Effector CD4-positive, alpha-beta T cell (primary cell): ENCODE measurements around the gene MAGEB2. TPM values are rescaled to one million over a fixed set of nuclear protein-coding genes. Genes with fewer than 3 reads are reported as not detected.
"Not testable (repeated sequence)": the region's sequence is repeated elsewhere in the genome, so short reads cannot be mapped to it uniquely, and the experiment has no call there.

Source experiments
- DNase-seq: peaks from one replicate; pipeline ENCODE4 v3.0.0-alpha.2; 2020
- total RNA-seq: gene quantifications from one replicate; lab custom pipeline; 2026; lab: John Stamatoyannopoulos, UW

MAGEB2 gene, protein sequence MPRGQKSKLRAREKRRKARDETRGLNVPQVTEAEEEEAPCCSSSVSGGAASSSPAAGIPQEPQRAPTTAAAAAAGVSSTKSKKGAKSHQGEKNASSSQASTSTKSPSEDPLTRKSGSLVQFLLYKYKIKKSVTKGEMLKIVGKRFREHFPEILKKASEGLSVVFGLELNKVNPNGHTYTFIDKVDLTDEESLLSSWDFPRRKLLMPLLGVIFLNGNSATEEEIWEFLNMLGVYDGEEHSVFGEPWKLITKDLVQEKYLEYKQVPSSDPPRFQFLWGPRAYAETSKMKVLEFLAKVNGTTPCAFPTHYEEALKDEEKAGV
- not detected for total RNA-seq

DNA sequence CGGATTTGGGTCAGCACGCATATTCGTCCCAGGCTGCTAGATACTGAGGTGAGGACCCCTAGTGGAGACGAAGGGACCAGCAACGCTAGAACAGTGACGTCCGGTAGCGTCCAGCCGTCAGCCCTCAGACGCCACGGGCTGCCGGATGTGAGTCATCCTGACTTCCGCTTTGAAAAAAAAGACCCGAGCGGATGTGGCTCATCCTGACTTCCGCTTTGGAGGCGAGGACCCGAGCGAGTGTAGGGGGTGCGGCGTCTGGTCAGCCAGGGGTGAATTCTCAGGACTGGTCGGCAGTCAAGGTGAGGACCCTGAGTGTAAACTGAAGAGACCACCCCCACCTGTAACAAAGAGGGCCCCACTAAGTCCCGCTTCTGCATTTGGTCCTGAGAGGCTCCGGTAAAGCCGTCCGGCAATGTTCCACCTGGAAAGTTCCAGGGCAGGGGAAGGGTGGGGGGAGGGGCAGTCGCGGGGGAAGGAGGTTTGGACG, at the start of gene MAGEB2:
Gene MAGEB2, plus strand, starts transcription at position 207 of the 487 bp plus-strand sequence. CDS start 3,018 bp downstream, outside the sequence.
- DNase-seq, result no peak

DNA sequence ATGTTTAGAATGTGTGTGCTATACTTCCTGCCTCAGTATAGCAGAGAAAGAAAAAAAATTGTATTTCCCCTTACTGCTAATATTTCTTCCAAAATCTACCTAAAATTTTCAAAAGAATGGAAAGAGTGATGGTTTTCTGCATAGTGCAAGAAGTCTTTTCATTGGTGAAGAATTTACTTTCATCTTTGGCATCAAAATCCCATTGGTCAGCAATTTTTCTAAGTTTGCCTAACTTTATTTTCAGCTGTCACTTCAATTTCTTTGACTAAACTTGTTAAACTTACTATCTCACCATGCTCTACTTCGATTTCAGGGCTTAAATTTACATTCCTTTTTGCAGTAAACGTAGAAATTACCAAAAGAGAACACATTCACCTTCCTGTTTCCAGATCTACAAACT, 44.5 kb upstream of the MAGEB2 start:
- DNase-seq, result no peak

DNA sequence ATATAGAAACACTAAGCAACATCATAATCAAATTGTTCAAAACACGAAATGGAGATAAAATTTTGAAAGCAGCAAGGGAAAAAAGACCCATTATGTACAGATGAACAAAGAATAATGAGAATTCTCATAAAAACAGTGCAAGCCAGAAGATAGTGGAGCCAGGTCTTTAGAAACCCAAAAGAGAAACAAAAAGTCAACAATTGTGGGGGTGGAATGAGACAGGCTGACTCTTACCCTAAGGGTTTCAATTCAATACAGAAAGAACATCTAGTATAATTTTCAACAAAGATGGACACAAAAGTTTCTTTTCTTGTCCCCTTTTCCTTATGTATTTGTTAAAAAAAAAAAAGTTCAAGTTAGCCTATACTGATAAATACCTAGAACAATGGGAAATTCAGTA, 34.0 kb upstream of the MAGEB2 start:
- DNase-seq, result no peak

DNA sequence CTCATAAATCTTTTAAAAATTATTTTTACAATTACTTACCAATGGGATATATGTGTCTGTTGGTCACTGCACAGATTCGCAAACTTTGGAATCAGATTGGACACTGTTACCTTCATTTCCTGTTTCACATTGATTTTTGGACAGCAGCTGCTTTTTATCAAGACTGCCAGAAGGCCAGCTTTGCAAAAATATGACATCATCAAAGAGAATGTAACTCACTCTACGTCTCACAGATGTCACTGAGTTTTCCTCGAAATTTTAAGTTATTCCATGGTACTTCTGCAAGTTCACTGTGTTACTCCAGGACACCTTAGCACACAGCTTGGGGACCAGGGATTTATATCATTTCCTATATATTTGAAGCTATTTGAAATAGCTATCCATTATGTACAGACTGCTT, 31.8 kb upstream of the MAGEB2 start:
- no peak for DNase-seq

DNA sequence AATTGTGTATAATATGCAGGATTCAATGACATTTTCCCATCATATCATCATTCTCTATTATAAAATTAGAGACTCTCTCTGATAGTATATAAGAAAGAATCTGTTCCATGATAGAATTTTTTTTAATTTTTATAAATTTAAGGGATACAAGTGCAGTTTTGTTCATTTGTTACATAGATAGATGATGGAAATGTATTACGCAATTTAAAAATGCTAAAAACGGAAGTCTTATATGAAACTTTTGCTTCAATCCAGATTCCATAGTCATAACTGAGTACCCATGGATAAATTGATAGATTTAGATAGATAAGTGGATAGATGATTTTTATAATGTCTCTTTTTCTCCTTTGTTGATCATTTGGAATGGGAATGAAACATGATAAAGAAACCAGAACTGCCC, 24.9 kb upstream of the MAGEB2 start:
- no peak for DNase-seq

DNA sequence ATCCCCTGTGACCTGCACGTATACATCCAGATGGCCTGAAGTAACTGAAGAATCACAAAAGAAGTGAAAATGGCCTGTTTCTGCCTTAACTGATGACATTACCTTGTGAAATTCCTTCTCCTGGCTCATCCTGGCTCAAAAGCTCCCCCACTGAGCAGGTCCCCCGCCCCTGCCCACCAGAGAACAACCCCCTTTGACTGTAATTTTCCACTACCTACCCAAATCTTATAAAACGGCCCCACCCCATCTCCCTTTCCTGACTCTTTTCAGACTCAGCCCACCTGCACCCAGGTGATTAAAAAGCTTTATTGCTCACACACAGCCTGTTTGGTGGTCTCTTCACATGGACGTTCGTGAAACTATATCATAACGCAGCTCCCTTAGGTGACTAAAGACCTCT, 21.5 kb upstream of the MAGEB2 start:
- not testable (repeated sequence) for DNase-seq

DNA sequence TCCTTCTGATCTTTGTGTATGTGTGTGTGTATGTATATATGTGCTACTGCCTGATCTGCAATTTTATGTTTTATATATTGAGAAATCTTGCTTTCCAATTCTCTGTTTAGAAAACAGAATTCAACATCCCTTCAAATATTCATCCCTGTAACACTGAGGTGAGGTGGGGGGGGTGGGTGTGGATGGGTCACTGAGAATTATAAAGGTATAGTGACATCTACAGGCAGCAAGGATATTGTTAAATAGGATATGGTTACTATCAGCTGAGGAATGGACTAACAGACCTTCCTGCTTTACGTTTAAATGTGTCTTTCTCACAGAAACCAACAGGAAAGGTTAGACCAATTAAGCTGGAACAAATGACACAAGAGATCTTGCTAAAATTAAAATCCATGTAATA, 19.0 kb upstream of the MAGEB2 start:
- DNase-seq, result no peak

DNA sequence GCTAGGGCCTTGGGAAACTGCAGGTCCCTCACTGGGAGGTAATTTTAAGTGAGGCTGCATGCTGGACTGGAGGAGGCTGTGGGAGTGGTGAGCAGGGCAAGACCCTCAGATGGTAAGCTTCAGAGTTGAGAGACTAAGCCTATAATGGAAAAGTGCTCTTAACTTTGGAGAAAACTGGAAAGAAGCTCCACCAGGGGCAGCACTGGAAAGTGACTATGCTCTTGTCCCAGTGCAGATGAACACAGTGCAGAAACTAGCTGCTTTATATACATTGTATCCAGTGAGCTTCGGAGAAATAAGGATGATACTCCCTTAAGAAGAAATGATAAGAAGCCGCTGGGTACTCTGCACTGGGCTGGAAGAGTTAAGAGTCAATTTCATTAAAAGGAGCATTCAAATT, 3.2 kb upstream of the MAGEB2 start:
- no peak for DNase-seq

DNA sequence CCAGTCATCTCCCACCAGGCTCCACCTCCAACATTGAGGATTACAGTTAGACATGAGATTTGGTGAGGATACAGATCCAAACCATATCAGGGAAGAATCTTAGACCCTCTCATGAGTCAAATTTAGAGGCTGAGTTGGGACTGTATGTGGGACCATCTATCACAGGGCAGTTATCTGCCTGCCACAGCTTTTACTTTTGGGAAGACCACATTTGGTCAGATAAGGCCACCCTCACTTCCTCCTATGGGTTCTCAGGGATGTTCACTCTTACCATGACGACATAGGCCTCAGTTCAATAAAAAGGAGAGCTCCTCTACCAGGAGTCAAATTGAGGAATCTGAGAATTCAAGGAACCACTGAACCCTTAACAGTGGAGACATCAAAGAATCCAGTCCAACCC, 2.1 kb downstream of the MAGEB2 start:
- no peak for DNase-seq

DNA sequence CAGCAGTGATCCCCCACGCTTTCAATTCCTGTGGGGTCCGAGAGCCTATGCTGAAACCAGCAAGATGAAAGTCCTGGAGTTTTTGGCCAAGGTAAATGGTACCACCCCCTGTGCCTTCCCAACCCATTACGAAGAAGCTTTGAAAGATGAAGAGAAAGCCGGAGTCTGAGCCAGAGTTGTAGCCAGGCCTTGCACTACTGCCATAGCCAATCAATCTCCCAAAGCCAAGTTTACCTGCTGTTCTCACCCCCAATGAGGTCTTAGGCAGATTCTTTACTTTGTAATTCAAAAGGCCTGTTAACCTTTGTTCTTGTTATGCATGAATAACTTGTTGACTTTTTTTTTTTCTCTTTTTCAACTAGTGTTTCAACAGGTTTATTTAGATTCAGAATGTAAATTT, 4.0 kb downstream of the MAGEB2 start:
- no peak for DNase-seq

DNA sequence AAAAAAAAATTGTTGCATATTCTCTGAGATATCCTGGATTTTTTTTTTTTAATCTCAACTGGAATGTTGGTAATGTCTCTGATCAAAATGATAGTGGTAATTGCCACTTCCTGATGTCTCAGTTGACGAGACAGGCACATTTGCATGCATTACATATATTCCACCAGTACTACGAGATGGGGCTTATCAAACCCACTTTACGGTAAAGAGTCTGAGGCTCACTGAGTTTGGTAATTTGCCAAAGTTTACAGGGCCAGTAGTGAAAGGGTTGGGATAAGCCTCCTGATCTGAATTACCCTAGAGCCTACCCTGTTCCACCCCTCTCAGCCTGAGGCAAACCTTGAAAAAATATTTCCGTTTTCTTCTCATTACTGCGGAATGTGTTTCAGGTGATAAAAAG, 5.3 kb downstream of the MAGEB2 start:
- DNase-seq, result no peak

DNA sequence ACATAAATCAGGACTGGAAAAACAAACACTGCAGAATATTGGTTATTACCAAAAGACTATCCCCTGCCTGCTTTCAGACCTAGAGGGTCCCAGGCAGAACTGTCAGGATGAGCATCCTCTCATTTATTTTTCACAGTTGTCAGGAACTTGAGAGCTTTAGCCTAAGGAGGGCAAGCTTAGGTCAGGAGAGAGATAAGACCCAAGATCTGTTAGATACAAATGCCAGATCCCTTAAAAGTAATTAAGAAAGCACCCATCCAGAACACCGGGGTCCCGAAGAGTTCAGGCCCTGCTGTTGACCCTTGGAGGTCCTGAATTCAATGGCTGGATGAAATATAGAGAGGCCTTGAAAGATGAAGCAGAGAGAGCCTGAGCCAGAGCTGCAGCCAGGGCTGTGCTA, 9.2 kb downstream of the MAGEB2 start:
- DNase-seq, result no peak

DNA sequence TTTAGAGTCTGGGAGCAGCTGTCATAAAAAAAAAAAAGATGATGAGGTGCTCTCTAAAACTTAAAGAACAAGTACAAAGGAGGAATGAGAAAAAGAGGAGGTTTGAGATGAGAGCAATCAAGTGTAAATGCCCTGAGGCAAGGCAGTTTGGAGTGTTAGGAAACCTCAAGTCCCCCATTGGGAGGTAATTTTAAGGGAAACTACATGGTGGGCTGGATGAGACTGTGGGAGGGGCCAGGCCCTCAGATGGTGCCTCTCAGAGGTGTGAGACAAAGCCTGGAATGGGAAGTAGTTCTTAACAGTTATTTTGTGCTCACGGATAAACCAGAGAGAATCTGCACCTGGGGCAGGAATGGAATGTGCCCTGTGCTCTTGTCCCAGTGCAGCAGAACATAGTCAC, 13.2 kb downstream of the MAGEB2 start:
- DNase-seq, result no peak

DNA sequence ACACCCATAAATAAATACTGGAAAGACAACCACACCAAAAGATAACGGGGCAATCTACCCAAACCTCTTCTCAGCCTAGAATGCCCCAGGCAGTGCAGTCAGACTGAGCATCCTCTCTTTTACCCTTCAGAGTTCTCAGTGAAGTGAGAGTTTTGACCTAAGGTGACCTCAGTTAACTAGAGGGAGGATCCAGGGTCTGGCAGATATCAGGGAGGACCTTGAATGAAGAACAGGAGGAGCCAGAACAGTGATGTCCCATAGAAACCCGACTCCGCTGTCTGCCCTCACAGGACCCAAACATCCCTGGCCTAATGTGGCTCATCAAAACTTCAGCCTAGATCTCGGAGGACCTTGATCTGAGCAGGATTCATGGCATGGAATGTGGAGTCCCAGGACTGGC, 15.0 kb downstream of the MAGEB2 start, which contains the start of gene MAGEB3:
Gene MAGEB3, plus strand, starts transcription at position 263 of the 400 bp plus-strand sequence. CDS start 5,268 bp downstream, outside the sequence.
- no peak for DNase-seq

DNA sequence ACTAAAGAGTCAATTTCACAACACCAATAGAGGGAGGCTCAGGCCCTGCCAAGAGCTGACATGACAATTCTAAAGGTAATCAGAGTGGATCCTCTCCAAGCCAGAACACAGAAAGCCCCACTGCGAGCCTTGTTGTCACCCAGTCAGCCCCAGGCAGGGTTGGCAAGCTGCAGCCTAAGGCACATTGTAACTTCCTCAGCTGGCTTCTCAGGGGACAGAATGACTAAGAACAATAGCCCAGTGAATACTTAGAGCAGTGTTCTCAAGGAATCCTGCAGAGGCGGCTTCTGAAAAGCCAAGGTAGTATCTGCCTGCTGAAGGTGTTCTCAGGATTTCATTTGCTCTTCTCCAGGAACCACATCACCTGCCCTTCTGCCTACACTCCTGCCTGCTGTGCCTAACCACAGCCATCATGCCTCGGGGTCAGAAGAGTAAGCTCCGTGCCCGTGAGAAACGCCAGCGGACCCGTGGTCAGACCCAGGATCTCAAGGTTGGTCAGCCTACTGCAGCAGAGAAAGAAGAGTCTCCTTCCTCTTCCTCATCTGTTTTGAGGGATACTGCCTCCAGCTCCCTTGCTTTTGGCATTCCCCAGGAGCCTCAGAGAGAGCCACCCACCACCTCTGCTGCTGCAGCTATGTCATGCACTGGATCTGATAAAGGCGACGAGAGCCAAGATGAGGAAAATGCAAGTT, 26.5 kb downstream of the MAGEB2 start, which contains the start of gene MAGEB4:
Gene MAGEB4, plus strand, starts transcription at position 277 of the 692 bp plus-strand sequence. Its CDS starts 136 bp downstream, at position 413.
- no peak for DNase-seq

DNA sequence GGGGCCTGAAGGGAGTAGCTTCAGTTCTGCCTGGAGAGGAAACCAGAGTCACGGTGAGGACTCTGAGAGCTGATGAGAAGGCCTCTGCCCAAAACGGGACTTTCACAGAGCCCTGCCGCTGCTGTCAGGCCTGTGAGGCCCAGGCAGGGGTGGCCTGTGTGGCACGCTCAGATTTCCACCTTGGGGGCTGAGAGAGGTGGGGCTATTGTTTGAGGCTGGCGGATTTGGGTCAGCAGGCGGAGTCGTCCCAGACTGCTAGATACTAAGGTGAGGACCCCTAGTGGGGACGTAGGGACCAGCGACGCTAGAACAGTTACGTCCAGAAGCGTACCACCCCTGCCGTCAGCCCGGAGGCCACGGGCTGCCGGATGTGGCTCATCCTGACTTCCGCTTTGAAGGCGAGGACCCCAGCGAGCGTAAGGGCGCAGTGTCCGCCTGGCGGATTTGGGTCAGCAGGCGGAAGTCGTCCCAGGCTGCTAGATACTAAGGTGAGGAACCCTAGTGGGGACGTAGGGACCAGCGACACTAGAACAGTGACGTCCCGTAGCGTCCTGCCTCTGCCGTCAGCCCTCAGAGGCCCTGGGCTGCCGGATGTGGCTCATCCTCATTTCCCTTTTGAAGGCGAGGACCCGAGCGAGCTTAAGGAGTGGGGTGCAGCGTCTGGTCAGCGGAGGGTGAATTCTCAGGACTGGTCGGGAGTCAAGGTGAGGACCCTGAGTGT, 31.6 kb downstream of the MAGEB2 start, which contains the start of gene MAGEB1:
Gene MAGEB1, plus strand, starts transcription at position 378 of the 721 bp plus-strand sequence. CDS start 3,348 bp downstream, outside the sequence.
- no peak for DNase-seq

DNA sequence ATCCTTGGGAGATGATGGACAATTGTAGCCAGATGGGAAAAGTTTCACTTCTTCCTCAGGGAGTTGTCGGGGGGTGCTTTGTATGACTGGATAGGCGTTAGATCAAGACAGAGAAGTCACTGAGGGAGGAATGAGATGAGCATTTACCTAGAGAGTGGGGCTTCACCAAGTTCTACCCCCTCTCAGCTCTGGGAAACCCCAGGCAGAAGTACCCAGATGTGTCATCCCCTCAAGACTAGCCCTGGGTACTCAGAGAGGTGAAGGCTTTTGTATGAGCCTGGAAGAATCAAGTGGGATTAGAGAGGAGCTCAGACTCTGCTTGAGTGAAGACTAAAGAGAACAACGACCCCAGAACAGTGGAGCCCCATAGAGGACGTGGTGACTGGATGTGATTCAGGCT, 33.5 kb downstream of the MAGEB2 start:
- no peak for DNase-seq

DNA sequence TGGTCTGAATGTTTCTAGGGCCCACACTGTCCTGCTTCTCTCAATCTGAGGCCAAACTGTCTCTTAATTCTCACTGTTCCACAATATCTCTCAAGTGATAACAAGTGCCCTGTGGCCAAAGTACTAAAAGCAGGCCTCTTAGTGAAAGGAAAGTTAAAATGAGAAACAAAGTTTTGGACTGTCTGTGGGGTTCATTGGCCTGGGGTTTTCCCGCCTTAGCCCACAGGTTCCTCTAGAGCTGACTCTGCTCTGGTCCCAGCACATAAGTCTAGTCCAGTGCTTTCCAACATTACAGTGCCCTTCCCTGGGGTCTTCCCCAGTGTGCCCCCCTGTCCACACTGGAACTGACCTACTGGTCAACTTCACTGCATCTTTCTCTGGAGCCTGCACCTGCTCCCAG, 37.9 kb downstream of the MAGEB2 start:
- DNase-seq, result no peak

DNA sequence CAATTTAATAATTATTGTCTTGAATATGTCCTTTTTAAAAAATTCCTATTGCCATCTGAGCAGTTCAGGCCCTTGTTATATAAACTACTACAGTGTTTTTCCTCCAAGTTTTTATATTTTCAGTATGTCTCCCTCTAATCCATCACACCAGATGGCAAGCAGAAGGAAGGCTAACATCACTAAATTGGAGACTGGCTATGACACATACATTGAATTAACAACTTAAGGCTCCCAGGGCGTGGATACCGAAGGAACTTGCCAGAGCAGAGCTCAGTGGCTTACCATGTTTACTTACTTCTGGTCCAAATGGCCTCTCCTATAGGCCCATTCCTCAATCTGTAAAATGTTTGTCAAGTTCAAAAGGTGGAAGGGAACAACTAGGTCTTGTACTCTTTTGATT, 44.6 kb downstream of the MAGEB2 start:
- DNase-seq, result no peak

DNA sequence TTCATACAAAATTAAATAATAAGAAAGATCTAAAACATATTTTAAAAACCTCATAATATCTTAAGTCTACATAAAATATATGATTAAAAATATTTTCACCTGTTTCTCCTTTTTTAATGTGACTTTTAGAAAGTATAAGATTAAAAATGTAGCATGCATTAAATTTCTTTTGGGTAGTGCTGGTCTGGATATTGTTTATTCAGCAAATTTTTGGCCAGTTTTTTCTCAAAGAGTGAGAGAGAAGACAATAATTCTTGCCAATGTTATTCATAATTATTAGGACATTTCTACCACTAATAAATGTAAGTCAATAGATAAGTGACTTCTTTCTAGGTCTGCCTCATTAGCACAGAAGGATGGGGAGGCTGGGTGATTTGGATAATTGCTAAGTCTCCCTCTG, 45.6 kb downstream of the MAGEB2 start:
- no peak for DNase-seq

DNA sequence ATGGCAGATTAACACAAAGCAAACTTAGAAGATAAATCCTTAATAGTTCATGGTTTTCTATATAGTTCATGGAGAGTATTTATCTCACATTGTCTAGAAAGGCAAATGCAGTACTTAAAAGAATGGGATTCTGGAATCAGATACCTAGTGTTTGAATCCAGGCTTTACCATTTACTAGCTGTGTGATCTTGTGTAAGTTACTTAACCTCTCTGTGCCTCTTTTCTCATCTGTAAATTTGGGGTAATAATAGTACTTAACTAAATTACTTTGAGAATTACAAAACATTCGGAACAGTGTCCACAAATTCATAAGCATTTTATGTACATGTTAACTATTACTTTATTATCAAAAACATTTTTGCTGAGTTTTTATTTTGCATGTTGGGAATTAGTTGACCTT, 47.4 kb downstream of the MAGEB2 start:
- DNase-seq, result no peak
